HG02840 (cell line): ENCODE data around the gene CST5.
"Not testable (repeated sequence)": the region's sequence is repeated elsewhere in the genome, so short reads cannot be mapped to it uniquely, and the experiment has no call there.

ENCODE experiments used
- ATAC-seq: cut with Tn5 transposase; IDR thresholded peaks from one replicate; pipeline ENCODE4 v1.9.1; 2021; ENCODE audit warnings: mild to moderate bottlenecking, moderate library complexity, moderate number of reproducible peaks; ENCODE audit not compliant: unreplicated experiment, low FRiP score

CST5 gene, protein sequence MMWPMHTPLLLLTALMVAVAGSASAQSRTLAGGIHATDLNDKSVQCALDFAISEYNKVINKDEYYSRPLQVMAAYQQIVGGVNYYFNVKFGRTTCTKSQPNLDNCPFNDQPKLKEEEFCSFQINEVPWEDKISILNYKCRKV

DNA sequence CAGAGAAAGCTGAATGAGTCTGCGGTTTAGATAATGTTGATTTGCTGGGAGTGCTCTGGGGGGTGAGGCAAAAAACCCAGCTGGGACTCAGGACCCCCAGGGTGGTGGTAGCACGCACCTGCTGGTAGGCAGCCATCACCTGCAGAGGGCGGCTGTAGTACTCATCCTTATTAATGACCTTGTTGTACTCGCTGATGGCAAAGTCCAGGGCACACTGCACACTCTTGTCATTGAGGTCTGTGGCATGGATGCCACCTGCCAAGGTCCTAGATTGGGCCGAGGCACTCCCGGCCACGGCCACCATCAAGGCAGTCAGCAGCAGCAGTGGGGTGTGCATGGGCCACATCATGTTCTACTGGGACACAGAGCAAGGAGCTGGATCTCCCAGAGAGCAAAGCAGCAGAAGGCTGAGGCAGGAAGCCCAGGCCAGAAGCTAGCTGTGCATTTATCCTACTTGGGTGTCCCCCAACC lies at the start of gene CST5:
CST5 (minus strand) TSS at position 421 of the 471 bp plus-strand sequence; CDS start at position 349, 72 bp downstream.
- no peak for ATAC-seq

DNA sequence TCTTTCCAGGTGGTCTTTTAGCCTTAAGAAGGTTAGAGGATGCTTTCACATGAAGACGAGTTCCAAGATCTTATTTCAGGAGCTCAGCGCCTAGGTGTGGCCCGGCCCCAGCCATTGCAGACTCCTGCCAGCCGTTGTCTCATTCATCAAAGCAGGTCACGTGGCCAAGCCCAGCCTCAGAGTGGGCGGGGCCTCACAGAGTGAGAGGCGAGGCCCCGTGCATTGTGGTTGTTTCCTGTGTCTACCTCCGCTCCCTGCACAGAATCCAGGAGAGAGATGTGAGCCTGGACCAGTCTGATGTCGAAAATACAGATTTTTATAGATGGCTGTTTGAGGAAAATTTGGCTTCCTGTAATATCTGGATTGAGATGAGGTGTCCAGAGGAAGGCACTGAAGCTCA lies 49.2 kb upstream of the CST5 start:
- no peak for ATAC-seq

DNA sequence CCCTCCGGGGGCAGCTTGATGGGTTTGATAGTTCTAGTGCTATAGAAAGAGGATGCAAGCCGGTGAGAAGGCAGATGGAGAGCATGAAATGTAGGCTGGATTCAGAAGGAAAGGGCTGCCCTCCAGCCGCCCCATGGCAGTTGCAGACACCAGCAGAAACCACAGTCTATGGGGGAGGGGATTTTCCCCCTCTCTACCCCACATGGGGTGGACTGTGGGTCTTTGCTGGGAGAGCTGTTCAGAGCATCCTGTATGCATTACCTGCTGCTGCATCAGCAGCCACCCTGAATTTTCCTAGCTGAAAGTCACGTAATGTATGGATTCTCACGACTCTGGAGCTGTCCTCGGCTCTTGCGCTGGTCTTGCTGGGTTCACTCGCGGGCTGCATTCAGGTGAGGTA lies 48.8 kb upstream of the CST5 start:
- ATAC-seq: no peak

DNA sequence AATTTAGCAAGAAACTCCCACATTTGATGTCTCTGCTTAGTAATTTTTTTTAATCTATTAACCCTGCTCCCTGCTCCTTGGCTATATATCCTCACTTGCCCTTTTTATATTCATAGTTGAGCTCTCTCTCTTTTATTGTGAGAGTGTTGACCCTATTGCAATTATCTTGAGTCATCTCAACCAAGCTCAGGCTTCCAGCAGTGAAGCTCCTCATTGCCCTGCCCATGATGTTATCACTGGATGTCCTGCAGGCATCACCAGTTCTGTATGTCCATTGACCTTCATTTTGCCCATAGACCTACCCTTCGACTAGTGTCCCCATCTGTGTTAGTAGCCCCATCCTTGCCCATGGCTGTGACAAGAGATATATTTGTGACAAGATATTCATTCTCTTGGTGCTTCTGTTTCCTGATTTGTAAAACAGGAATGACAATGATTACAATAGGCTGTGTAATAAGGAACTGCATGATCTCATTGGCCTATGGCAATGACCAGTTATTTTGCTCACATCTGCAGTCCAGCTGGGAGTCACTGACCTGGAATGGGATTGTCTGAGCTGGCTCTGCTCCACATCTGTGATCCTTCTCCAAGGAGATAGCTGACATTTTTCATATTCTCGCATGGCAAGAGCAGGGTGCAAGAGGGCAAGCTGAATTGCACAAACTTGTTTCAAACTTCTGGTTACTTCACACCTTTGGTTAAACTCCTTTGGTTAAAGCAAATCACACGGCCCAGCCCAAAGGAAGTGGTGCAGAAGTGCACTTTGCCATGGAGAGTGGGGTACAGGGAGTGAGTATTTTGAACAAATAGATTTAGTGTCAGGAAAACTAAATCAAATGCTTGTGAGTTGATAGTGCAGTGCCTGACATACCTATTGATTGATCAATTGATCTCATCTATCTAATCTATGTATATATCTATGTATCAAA lies 47.7 kb upstream of the CST5 start:
- no peak for ATAC-seq

DNA sequence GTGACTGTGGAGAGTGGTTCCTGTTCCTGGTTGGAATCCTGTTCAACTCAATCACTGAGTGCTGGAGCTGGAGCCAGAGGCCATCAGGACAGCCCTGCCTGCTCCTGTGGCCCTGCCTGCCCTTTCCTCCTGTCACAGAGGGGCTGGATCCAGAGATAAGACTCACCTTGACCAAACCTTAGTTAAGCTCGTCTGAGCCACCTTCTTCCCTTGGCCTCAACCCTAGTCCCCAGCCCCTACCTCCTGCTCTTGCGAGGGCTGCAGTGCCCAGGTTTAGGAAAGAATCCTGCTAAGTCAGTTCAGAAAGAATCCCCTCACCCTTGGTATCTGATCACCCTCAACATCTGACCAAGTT lies 47.0 kb upstream of the CST5 start:
- no peak for ATAC-seq

DNA sequence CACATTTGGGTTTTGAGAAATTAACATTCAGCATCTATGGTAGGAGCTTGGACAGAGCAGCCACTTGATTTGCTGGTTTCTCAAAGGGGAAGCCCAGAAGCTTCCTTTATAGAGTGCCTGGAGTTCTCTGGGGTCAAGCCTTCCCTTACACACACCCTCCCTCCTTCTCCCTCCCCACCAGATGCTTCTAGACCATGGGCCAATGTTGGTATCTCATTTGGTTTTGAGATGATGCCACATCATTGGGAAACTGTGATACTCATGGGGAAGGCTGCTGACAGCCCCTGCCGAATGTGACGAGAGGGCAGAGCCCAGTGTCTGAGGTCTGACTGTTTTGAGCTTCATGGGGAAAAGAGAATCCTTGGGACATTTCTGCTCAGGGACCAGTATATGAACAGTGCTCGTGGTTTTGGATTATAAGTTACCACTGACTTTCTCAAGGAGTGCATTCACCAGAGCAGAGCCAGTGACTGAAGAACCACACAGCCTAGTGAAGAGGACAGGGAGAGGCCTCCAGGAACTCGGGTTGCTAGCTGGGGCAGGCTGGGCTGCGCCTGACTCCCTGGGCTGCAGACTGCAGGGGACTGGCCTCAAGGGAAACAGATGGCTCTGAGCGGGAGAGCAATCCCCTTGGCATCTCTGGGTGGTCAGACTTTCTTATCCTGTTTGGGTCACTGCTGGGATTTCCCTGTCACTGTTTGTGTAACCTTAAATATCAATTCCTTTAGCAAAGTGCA lies 46.4 kb upstream of the CST5 start:
- ATAC-seq: no peak

DNA sequence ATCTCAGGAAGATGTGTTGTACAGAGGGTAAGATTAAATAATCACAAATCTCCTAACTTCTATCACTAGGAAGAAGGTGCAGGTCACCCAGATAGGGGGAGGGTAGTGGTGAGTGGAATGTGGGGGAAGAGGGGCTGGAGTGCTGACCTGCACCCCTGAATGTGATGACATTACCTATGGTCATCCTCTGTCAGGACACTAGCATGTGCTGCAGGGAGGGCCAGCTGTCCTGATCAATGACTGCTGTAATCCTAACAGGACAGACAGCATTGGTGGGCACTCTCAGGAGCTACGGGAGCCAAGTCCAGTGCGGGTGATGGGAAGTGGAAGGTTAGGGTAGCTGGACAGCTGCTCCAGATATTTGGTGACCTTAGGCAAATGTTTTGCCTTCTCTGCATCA lies 45.2 kb upstream of the CST5 start:
- no peak for ATAC-seq

DNA sequence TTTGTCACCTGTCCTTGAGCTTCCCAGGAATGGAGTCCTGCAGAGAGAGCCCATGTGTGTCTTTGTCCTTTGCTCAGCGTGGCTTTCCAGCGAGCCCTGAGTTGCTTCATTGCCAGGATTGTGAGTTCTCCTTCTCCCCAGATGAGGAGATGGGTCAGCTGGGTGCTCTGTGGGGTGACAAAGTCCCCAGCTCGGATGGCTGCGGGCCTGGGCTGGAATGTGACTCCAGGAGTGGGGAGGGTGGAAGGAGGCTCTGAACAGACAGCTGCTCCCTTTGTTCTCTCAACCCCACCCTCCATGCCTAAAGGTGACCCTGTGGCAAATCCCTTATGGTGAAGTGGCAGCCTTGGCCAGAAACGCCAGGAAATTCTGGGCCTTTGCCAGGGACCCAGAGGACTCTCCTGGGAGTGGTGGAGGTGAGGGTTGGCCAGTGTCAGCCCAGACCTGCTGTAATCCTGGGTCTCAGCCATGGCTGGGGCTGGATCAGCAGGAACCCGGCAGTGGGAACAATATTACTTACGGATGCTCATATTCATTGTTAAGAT lies 44.4 kb upstream of the CST5 start:
- no peak for ATAC-seq

DNA sequence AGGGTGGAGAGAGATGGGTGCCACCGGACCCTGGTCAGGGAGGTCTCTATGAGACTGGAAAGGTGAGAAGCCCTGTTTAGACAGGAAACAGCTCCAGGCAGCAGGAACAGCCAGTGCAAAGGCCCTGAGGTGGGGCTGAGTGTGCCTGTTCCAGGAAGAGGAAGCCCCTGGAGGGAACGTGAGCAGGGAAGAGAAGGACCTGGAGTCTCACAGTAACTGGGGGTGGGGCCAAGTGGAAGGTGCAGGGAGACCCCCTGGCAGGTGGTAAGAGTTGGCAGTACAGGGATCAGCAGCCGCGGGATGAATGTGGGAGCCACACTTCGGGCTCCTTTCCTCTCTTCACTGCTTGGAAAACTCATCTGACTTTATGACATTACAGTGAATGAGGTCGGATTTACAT lies 43.8 kb upstream of the CST5 start:
- ATAC-seq: no peak

DNA sequence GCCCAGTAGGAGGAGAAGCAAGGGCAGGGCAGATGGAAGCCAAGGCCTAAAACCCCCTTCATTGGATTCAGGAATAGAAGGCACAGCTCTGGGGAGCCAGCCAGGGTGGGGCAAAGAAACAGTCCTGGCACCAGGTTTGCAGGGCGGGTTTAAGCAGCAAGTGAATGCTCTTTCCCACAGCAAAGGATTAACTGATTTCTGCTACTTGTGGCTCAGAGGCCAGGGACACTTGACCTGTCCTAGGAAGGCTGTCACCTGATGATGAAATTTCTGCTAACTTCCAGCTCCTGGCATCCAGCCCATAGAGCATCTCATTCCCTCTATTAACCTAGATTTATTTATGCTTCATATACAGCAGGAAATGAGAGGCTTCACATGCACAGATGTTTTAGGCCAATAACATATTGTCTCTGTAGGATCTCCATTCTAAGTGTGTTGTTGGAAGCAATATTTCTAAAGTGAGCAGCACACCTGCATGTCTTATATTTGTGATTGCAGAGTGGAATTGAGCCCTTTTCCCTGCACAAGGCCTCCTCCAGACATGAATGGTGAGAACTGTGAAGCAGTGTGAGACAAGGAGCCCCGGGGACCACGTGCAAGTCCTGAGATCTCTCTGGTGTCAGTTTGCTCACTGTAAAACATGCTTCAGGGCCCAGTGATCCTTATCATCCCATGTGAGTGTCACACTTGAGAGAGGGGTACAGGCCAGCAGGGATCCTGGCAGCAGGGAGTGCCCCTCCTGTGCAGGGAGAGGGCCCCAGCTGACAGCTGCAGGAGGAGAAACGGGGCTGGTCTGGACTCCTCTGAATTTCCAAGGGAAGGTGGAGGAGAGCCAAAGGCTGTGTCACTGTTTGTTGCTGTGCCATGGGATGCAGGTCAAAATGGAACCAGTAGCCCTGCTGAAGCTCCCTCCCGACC lies 41.1 kb upstream of the CST5 start:
- ATAC-seq: no peak

DNA sequence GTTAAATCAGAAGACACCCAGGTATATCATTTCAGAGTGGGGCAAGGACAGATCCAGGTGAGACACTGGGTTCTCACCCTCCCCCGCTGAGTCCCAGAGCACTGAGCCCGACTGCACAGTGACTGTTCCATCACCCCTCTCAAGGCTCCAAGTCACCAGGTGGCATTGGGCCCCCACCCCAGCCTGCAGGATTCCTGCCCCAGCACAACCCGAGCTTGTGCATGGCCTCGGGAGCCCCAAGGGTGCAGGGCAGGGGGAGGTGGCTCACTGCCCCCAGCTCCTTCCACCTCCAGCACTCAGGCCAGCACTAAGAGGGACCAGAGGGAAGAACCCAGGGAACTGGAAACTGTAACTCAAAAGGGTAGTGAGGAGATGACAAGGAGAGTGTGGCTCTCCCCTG lies 39.3 kb upstream of the CST5 start:
- ATAC-seq: no peak

DNA sequence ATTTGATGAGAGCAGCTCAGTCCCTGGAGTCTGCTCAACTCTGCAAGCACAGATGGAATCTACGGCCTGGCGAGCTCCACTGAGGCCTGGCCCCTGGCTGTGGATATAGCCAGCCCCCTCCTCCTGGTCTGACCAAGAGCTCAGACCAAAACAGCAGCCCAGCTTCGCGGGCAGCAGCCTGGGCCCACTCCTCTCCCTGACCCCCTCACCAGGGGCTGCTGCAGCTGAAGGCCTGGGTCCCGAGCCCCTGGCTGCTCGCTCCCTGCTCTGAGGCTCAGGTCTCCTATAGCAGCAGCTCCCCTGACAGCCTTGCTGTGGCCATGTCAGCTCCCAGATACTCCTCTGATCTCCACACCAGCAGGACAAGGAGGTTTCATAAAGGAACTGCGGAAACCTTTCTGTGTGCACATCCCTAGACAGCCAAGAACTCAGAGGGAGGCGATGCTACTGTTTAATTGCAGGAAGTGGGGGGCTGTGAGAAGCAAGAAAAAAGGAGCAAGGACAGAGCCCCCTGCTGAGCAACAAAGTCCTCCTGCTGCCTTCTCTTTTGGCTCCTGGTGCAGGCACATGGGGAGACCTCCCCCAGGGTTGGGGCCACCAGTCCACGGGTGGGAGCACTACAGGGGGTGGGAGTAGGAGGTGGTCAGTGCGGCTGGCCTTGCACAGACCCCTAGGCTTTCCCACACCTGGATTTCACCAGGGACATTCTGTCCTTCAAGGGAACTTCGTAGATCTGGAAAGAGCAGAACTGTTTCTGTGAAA lies 38.7 kb upstream of the CST5 start:
- ATAC-seq: no peak

DNA sequence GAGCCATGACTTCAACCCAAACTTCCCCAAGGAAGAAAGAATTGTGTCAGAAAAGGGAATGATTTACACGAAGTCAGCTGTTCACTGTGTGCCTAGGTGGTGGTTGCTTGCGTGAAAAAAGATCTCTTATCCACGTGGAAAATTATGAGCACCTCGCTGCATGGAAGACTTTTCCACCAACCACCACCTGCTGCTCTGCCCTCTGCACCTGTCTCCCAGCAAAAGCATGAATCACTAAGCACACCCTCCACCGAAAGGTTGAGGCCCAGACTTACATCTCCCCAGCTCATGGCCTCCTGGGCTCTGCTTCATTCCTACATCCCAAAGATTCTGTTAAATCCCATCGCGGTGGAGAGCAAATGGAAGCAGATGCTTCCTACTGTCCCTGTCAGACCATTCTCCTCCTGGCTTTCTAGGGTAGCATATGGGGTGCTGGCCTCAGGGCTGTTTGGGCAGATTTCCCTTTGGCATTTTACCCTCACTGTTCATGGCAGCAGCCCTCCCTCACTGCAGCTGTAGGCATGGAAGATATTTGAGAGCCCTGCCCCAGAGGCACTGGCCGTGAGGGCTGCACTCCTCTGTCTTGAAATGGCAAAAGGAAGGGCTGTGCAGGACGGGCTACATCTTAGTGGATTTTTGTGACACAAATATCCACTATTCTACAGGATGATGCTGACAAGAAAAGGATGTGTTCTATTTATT lies 37.6 kb upstream of the CST5 start:
- ATAC-seq: no peak

DNA sequence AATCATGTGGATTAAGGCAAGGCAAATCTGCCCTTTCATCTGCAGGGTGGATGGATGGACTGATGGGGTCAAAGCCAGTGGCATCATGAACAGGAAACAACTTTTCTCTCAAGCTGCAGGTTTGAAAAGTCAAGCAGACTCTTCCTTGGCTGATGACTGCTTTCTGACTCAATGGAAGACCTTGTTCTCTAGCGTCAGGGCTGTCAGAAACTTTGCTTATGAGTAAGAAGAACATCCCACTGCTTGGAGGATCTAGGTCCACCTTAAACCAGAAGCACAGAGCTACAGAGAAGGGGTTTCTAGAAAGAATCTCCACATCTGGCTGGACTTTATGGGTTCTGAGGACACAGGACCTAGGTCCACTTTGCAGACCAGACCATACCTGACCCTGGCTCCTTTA lies 36.3 kb upstream of the CST5 start:
- ATAC-seq: no peak

DNA sequence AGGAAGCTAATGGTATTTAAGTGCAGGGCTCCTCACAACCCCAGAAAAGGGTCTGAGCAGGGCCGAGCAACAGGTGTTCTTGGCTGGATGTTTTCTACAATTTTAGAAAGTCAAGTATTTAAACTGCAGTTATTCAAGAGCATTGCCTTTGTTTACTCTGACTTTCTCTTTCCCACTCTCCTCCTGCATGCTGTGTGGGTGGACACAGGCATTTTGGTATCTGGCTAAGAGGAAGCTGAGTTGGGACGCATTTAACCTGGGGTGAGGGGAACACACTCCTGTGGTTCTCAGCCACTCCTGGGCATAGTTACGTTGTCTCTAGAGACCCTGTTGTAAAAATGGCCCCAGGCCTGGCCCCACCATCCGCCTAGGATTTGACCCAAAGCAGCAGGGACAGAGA lies 34.9 kb upstream of the CST5 start:
- ATAC-seq: not testable (repeated sequence)

DNA sequence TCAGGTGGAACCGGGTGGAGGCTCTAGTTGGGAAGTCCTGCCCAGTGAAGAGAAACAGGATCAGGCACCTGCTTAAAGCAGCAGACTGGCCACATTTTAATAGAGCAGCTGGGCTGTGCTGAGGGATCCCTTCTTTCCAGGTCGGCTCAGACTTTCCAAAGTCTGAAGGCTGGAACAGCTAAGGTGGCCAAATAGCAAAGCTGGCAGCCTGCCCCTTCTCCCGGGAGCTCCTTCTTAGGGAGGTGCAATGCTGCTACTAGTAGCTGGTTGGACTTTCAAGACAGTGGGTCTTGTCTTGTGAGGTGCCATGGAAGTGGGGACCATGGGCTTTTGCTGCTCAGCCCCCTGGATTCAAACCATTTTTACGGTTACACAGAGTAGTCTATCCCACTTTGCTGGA lies 30.7 kb upstream of the CST5 start:
- ATAC-seq: no peak

DNA sequence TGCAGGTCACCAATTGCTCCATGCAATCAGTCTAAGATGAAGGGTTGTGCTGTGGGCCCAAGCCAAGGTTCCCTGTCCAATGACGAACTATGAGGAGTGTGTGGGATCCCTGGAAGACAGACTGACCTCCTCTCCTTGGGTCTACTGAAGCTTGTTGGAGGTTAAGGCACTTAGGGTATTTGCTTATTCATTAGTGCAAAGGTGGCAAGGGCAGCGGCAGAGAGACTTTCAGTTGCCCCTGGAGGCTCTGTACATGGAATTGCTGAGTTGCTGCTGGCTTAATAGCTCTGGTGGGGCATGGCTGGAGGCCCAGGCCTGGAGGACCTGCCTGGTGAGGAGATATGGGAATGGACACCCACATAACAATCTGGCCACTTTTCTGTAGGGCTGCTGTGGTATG lies 29.8 kb upstream of the CST5 start:
- ATAC-seq: no peak

DNA sequence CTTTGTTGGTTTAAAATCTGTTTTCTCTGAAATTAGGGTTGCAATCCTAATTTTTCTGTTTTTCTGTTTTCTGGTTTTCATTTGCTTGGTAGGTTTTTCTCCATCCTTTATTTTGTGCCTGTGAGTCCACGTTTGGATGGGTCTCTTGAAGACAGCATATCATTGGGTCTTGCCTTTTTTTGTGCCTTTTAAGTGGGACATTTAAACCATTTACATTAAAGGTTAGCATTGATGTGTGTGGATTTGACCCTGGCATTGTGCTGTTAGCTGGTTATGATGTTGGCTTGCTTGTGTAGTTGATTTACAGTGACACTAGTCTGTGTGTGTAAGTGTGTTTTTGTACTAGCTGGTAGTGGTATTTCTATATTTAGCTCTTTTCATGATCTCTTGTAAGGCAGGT lies 28.0 kb upstream of the CST5 start:
- no peak for ATAC-seq

DNA sequence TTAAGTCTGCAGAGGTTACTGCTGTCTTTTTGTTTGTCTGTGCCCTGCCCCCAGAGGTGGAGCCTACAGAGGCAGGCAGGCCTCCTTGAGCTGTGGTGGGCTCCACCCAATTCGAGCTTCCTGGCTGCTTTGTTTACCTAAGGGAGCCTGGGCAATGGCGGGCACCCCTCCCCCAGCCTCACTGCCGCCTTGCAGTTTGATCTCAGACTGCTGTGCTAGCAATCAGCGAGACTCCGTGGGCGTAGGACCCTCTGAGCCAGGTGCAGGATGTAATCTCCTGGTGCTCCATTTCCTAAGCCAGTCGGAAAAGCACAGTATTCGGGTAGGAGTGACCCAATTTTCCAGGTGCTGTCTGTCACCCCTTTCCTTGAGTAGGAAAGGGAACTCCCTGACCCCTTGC lies 22.8 kb upstream of the CST5 start:
- not testable (repeated sequence) for ATAC-seq
